ENCODE measurements around the gene MXRA8.

Gene MXRA8

GRCh38 chr1:1306070-1306660 lies 52.2 kb downstream of the MXRA8 start:
- peak; percentile 43 for DNase-seq

- DNase-seq: peak; percentile 86
Observed at GRCh38 chr1:1305300-1306069, 52.9 kb downstream of the MXRA8 start.

GRCh38 chr1:1304331-1305299 lies 53.7 kb downstream of the MXRA8 start:
- peak; percentile 86 for DNase-seq

- no peak for DNase-seq
Observed at GRCh38 chr1:1303736-1304135, 54.6 kb downstream of the MXRA8 start.

- no peak for DNase-seq
Observed at GRCh38 chr1:1302951-1303509, 55.3 kb downstream of the MXRA8 start.

All from fibroblast of skin of right biceps (primary cell).